ENCODE data around the gene GRID1.

GRID1 gene

GRCh38 chr10:86064219-86064618 lies 302.4 kb downstream of the GRID1 start:
- H3K27ac Mint-ChIP-seq = no peak overlapping the region
- TF ChIP-seq CTCF (IDR thresholded peaks at IDR 0.05) = no peak
- DNase-seq = no peak
- no peak overlapping the region for H3K4me3 Mint-ChIP-seq
- no peaks in the 10 kb centered on the region for H3K9me3 Mint-ChIP-seq
- no peaks in the 10 kb centered on the region for H3K36me3 Mint-ChIP-seq (ENCODE audit: low read depth)
- peaks cover 13% of the 10 kb centered on the region for H3K27me3 Mint-ChIP-seq (ENCODE audit: low read depth, poor library complexity)
- H3K4me1 Mint-ChIP-seq = no peaks in the 10 kb centered on the region

- no peaks in the 10 kb centered on the region for H3K4me1 Mint-ChIP-seq
- no peak for TF ChIP-seq CTCF (IDR thresholded peaks at IDR 0.05)
- no peaks in the 10 kb centered on the region for H3K36me3 Mint-ChIP-seq (ENCODE audit: low read depth)
- no peak overlapping the region for H3K4me3 Mint-ChIP-seq
- peaks cover 17% of the 10 kb centered on the region for H3K27me3 Mint-ChIP-seq (ENCODE audit: low read depth, poor library complexity)
- DNase-seq = no peak
- no peaks in the 10 kb centered on the region for H3K9me3 Mint-ChIP-seq
- no peak overlapping the region for H3K27ac Mint-ChIP-seq
Measured at GRCh38 chr10:86063341-86063740, 303.3 kb downstream of the GRID1 start.

GRCh38 chr10:86062647-86063145 lies 303.9 kb downstream of the GRID1 start:
- Mint-ChIP-seq H3K27me3 (ENCODE audit: low read depth, poor library complexity) (peaks cover 18% of the 10 kb centered on the region), H3K27ac (no peak overlapping the region), H3K36me3 (ENCODE audit: low read depth) (no peaks in the 10 kb centered on the region), H3K4me3 (no peak overlapping the region), H3K4me1 (no peaks in the 10 kb centered on the region), H3K9me3 (no peaks in the 10 kb centered on the region)
- TF ChIP-seq CTCF (IDR thresholded peaks at IDR 0.05) = no peak
- no peak for DNase-seq

- DNase-seq = no peak
- no peak for TF ChIP-seq CTCF (IDR thresholded peaks at IDR 0.05)
- Mint-ChIP-seq H3K36me3 (ENCODE audit: low read depth) (no peaks in the 10 kb centered on the region), H3K4me3 (no peak overlapping the region), H3K9me3 (no peaks in the 10 kb centered on the region), H3K4me1 (no peaks in the 10 kb centered on the region), H3K27me3 (ENCODE audit: low read depth, poor library complexity) (peaks cover 18% of the 10 kb centered on the region), H3K27ac (no peak overlapping the region)
Measured at GRCh38 chr10:86062198-86062550, 304.4 kb downstream of the GRID1 start.

GRCh38 chr10:86061278-86062197 lies 305.1 kb downstream of the GRID1 start:
- no peak for DNase-seq
- Mint-ChIP-seq H3K36me3 (ENCODE audit: low read depth) (no peaks in the 10 kb centered on the region), H3K27me3 (ENCODE audit: low read depth, poor library complexity) (peaks cover 18% of the 10 kb centered on the region), H3K4me3 (no peak overlapping the region), H3K9me3 (no peaks in the 10 kb centered on the region), H3K27ac (no peak overlapping the region), H3K4me1 (no peaks in the 10 kb centered on the region)
- TF ChIP-seq CTCF (IDR thresholded peaks at IDR 0.05) = no peak

Measured in nephron progenitor cell (in vitro differentiated cells).